HL-60 (cell line): ENCODE measurements around the gene TAF6L.

Experiments used
- DNase-seq, 2 experiments: peaks; one replicate each; pipeline ENCODE4 v3.0.0-alpha.2; 2010 to 2020; ENCODE audit warnings: low read depth in 1 of 2, low spot score in 1 of 2
- H3K27ac ChIP-seq: fragments of 250-450 bp; sonication (Bioruptor Pico); replicated peaks from 2 replicates; pipeline ENCODE4 v1.5.1; 2020; ENCODE audit warnings: mild to moderate bottlenecking, moderate library complexity
- H3K27me3 ChIP-seq: fragments of 250-450 bp; sonication (Bioruptor Pico); 2 replicates; pipeline ENCODE4 v1.5.1; 2021; ENCODE audit warnings: mild to moderate bottlenecking, moderate library complexity; ENCODE audit not compliant: insufficient read depth, poor library complexity, severe bottlenecking
- H3K4me3 ChIP-seq: replicated peaks from 2 replicates; pipeline ENCODE4 v1.5.1; 2011; ENCODE audit warnings: mild to moderate bottlenecking, control low read depth, low read length; ENCODE audit not compliant: insufficient read depth
- CTCF ChIP-seq: IDR thresholded peaks from one replicate; pipeline ENCODE4 v1.5.1; 2011; ENCODE audit warnings: low read length, control low read depth, inconsistent platforms; ENCODE audit not compliant: insufficient read depth
- GABPA ChIP-seq: IDR thresholded peaks from 2 replicates; pipeline ENCODE4 v1.6.1; 2012; ENCODE audit warnings: low read depth
- POLR2AphosphoS5 ChIP-seq: IDR thresholded peaks from 2 replicates; pipeline ENCODE4 v1.6.1; 2012; ENCODE audit warnings: low read depth
- REST ChIP-seq: IDR thresholded peaks from 2 replicates; pipeline ENCODE4 v1.6.1; 2012; ENCODE audit warnings: low read depth; ENCODE audit not compliant: insufficient replicate concordance
- SPI1 ChIP-seq: IDR thresholded peaks from 2 replicates; pipeline ENCODE4 v1.6.1; 2012; ENCODE audit warnings: low read depth, mild to moderate bottlenecking, borderline replicate concordance

Gene TAF6L

GRCh38 chr11:62770778-62771143, 435 bp upstream of the TAF6L start:
- Histone ChIP-seq H3K27me3 (no peaks in the 10 kb centered on the region), H3K4me3 (peak overlapping the region; percentile 74), H3K27ac (peak overlapping the region; percentile 91)
- no peak for DNase-seq
- TF ChIP-seq GABPA (no peak), POLR2AphosphoS5 (no peak; the same call in 1 of the 2 replicates), CTCF (no peak), REST (no peak), SPI1 (peak; percentile 83)

- no peak overlapping the region for H3K4me3 ChIP-seq
- DNase-seq = no peak
- H3K27me3 ChIP-seq = no peaks in the 10 kb centered on the region
- no peak for TF ChIP-seq POLR2AphosphoS5
- TF ChIP-seq SPI1 = no peak
- no peak for TF ChIP-seq CTCF
- no peak for TF ChIP-seq GABPA
- no peak for TF ChIP-seq REST
- H3K27ac ChIP-seq = peak overlapping the region; percentile 51; the same call in 1 of the 2 replicates
These were observed 3.2 kb downstream of the TAF6L start for GRCh38 chr11:62774407-62774806.

- TF ChIP-seq CTCF (no peak), POLR2AphosphoS5 (no peak), GABPA (no peak), REST (no peak), SPI1 (no peak)
- peak overlapping the region; percentile 51; the same call in 1 of the 2 replicates for H3K27ac ChIP-seq
- no peak for DNase-seq
- H3K4me3 ChIP-seq = no peak overlapping the region
- no peaks in the 10 kb centered on the region for H3K27me3 ChIP-seq
These were observed 4.5 kb downstream of the TAF6L start for GRCh38 chr11:62775646-62776045.
